Omental fat pad (tissue), 4 donors: ENCODE measurements around the gene APEX2. TPM values are rescaled to one million over a fixed set of nuclear protein-coding genes. Genes with fewer than 3 reads are reported as not detected.
"Not testable (repeated sequence)": the region's sequence is repeated elsewhere in the genome, so short reads cannot be mapped to it uniquely, and the experiment has no call there.

Source experiments
- ATAC-seq: fragments of 150-250 bp; one replicate; pipeline ENCODE4 v1.9.1; 2016; ENCODE audit warnings: mild to moderate bottlenecking, moderate library complexity; ENCODE audit not compliant: low FRiP score
- DNase-seq: peaks from one replicate; pipeline ENCODE4 v3.0.0-alpha.2; 2019; ENCODE audit warnings: low spot score
- total RNA-seq, 4 donors: library from RNA; depleted of rRNA; stranded (reverse); fragments of >200 nt; gene quantifications; one replicate each; pipeline ENCODE4 v1.1.0, GENCODE V29; 2016
- TF ChIP-seq, protein P1 (sequence below), 3 donors: fragments of 450-650 bp; IDR thresholded peaks; one replicate each; pipeline ENCODE4 v1.5.1; 2016 to 2017; ENCODE audit warnings: antibody characterized with exemption in 3 of 3, mild to moderate bottlenecking in 3 of 3, moderate library complexity in 2 of 3

Gene APEX2
- total RNA-seq, 4 donors from 2014 or later, result 6.9 to 10.3 (median 9.0) TPM

DNA sequence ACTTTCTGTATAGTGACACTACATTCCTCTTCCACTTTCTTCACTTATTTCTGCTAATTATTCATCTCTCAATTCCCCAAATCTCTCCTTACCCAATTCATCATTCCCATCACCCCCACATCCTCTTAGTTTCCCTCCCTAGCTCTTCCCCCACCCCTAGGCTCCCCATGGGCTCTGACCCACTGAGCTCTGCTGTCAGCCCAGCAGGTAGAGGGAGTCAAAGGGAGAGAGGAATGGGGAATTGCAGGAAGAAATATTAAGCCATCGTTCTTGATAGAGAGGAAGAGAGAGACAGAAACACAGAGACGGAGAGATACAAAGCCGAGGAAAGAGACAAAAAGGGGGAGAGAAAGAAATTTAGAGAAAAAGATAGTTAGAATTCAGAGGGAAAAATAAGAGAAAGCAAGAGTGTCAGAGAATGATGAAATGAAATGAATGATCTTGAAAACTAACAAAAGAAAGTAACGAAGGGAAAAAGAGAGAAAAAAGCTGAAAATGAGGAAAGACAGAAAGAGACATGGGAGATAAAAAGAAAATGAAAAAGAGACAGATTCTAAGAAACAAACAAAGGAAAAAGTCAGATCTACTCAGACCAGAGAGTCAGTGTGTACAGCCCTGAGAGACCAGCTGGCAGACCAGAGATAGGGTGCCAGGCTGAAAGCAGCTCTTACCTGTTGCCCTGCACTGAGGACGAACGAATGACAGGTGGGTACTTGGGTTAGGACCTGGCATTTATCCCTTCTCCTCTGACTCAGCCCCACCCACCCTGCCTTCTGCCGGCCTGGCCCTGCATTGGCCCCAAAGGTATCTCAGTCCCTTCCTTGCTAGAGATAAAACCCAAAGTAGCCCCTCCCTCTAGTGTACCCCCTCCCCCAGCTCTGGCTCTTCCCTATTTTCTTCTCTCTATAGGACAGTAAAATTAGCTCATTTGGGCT lies 30.4 kb downstream of the APEX2 start, which contains the start of gene ALAS2:
Gene ALAS2, minus strand, starts transcription at position 707 of the 935 bp plus-strand sequence. CDS start 4,977 bp downstream, outside the sequence.
- ATAC-seq (no peak), DNase-seq (no peak)
- TF ChIP-seq, protein P1, sequence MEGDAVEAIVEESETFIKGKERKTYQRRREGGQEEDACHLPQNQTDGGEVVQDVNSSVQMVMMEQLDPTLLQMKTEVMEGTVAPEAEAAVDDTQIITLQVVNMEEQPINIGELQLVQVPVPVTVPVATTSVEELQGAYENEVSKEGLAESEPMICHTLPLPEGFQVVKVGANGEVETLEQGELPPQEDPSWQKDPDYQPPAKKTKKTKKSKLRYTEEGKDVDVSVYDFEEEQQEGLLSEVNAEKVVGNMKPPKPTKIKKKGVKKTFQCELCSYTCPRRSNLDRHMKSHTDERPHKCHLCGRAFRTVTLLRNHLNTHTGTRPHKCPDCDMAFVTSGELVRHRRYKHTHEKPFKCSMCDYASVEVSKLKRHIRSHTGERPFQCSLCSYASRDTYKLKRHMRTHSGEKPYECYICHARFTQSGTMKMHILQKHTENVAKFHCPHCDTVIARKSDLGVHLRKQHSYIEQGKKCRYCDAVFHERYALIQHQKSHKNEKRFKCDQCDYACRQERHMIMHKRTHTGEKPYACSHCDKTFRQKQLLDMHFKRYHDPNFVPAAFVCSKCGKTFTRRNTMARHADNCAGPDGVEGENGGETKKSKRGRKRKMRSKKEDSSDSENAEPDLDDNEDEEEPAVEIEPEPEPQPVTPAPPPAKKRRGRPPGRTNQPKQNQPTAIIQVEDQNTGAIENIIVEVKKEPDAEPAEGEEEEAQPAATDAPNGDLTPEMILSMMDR (IDR thresholded peaks at IDR 0.05), result no peak

DNA sequence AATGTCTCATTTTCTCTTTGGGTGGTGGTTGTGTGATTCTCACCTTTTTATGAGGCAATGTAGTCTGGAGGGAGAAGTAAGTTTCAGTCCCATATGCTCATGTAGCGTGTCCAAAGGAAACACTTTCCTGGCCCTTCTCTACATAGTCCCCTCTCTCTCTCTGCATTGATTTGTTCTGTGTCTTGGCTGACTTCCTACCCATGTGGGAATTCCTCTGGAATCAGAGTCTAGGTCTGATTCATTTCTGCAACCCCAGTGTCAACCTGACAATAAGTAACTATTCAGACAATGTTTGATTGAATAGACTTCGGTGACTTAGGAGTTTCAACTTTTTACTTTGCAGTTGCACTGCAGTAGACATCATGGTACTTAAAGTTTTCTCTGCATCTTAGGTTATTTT lies 33.3 kb downstream of the APEX2 start:
- TF ChIP-seq, protein P1 (IDR thresholded peaks at IDR 0.05), result no peak
- ATAC-seq (no peak), DNase-seq (no peak)

DNA sequence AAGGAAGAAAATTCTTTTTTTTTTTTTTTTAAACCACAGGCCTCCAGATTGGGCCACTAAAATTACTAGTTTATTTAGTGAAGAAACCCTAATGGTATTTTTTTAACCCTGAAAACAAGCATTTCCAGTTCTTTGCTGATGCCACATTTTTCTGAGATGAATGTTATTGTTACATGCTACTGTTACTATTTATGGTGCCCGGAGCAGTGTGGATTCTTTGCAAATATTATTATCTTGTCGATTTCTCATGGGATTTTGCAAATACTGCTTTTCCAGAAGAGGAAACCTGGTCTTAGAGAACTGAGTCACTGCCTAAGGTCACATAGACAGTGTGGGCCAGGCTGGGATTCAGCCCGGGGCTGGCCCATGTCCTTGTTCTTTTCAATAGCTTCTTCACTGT lies 39.3 kb downstream of the APEX2 start:
- TF ChIP-seq, protein P1 (IDR thresholded peaks at IDR 0.05), result no peak
- no peak for DNase-seq
- ATAC-seq, result no peak

DNA sequence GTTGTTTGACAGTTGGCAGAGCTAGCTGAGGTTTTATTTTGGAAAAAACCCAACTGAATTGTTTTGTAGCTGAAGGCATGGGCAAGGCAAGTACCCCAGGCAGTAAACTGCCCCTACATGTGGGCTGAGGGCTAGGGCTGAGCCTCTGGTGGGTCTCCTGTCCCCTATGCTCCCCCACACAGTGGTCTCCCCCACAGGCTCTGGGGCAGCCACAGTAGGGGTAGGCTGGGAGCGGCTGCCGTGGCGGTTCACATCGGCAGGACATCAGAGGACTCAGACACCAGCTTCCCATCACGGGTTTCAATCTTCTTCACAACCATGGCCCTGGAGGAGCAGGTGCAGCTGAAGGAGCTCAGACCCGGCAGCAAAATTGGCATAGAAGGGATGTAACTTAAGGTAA lies 41.4 kb downstream of the APEX2 start:
- DNase-seq (no peak), ATAC-seq (no peak)

DNA sequence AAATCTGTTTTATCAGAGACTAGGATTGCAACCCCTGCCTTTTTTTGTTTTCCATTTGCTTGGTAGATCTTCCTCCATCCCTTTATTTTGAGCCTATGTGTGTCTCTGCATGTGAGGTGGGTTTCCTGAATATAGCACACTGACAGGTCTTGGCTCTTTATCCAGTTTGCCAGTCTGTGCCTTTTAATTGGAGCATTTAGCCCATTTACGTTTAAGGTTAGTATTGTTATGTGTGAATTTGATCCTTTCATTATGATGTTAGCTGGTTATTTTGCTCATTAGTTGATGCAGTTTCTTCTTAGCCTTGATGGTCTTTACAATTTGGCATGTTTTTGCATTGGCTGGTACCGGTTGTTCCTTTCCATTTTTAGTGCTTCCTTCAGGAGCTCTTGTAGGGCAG lies 50.4 kb downstream of the APEX2 start:
- ATAC-seq, DNase-seq: not testable (repeated sequence)

More for the DNA sequence above, 41.4 kb downstream of the APEX2 start:
- TF ChIP-seq, protein P1 (IDR thresholded peaks at IDR 0.05), result no peak

DNA sequence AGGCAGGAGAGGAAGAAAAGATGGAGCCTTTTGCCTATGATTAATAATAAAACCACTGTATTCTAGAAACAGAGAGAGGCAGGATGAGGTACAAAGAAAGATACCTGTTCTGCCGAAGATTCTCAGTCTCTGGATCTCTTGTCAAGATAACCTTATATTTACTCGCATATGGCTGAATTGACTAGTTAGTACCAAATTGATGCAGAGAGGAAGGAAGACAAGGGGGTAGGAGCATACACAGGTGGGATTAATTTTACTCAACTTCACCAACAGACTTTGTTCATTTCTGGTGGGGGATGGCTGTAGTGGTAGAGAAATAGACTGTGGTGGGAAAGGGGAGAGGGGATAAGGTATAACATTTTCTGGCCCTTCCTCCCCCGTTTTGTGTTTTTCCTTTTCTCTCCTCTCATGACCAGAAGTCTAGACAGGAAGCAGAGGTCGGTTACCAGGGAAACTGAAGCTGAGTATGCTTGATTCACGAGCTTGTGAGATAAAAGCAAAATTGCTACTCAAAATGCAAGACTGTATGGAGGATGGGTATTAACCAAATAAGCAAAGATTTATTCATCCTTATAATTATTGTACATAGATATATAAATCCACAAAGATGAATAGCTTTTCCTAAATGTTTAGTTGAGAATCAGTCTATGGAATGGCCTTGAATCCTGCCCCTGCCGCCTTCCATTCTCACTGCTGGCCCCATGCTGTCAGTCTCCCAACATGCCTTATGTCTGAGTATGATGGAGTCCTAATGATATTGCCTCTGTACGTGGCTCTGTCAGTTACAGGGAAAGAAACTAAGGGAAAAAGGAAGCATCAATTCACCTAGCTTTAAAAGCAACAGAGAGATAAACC lies 56.9 kb downstream of the APEX2 start:
- no peak for DNase-seq
- TF ChIP-seq, protein P1 (IDR thresholded peaks at IDR 0.05), result no peak
- no peak for ATAC-seq

DNA sequence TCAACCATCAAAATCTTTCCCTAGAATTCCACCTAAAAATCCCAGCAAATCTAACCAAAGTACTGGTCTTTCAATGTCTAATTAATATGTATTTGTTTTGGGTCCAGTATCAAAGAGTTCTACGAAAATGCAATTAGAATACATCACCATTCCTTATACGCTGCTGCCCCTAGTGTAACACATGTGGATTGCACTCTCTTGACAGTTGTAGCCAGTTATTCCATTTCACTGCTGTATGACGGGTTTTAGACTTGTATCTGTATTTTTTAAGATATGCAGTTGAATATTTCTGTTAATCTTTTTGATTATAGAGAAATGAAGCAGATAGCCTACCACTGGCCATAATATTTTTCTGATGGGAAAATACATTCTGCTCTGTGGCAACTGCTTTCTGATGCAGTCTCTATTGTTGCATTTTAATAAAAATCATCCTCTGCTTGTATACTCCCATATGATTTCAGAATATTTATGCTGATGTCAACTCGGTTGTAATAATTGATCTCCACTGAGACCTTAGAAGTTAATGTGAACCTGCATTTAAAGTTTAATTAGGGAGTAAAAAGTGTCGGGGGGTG lies 57.6 kb downstream of the APEX2 start:
- ATAC-seq, result no peak
- DNase-seq, result no peak
- TF ChIP-seq, protein P1 (IDR thresholded peaks at IDR 0.05), result no peak
